GM12872 (cell line): ENCODE measurements around the gene TMCC3.

ENCODE experiments used
- TF ChIP-seq, protein P1 (sequence below): IDR thresholded peaks from 3 replicates; pipeline ENCODE4 v1.5.1; 2011; ENCODE audit warnings: low read depth, mild to moderate bottlenecking, low read length, moderate library complexity; ENCODE audit not compliant: insufficient read depth

TMCC3 gene

DNA sequence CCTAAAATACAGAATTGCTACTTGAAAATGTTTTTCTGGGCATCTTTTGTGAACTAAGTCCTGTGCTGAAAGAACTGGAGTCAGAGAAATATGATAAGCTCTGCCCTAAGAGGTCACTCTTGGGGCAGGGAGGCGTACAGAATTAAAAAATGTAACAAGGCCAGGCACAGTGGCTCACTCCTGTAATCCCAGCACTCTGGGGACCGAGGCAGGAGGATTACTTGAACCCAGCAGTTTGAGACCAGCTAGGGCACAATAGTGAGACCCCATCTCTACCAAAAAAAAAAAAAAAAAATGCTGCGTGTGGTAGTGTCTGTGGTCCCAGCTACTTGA is 46.0 kb downstream of the TMCC3 start:
- TF ChIP-seq, protein P1, sequence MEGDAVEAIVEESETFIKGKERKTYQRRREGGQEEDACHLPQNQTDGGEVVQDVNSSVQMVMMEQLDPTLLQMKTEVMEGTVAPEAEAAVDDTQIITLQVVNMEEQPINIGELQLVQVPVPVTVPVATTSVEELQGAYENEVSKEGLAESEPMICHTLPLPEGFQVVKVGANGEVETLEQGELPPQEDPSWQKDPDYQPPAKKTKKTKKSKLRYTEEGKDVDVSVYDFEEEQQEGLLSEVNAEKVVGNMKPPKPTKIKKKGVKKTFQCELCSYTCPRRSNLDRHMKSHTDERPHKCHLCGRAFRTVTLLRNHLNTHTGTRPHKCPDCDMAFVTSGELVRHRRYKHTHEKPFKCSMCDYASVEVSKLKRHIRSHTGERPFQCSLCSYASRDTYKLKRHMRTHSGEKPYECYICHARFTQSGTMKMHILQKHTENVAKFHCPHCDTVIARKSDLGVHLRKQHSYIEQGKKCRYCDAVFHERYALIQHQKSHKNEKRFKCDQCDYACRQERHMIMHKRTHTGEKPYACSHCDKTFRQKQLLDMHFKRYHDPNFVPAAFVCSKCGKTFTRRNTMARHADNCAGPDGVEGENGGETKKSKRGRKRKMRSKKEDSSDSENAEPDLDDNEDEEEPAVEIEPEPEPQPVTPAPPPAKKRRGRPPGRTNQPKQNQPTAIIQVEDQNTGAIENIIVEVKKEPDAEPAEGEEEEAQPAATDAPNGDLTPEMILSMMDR = no peak

DNA sequence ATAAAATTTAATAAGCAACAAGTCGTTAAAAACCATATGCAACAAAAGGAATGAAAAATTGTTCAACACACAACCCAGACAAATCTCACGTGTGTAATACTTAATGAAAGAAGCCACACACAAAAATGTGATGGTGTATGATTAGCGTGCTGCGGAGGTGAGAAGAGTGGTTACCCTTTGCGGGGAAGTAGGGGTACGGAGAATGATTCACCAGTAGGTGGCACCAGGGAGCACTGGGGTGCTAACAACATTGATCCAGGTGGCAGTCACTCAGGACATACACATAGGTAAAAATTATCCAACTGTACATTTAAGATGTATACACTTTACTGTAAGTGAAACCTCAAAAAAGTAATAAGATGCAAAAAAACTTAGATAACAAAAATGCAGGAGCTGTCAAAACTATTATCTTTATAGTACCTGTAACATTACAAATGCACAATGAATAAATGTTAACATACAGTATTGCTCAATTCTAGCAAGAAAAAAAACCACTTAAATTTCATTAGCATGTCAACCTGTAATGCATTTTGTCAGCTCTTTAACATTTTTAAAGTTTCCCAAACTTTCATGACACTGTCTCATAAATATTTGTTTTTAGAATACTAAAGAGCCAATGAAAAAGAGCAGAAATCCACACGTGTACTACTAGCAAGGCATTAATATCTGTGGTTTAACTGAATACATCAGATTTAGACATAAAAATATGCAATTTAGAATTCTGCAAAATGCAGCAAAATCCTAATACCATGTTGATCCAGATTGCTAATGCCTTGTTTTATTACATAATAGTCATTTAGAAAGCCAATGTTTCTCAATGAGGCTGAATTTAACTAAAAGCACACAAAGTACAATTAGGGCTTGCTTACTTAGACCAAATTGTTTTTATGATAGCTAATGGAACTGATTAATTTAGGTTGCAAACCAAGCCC is 46.7 kb downstream of the TMCC3 start:
- TF ChIP-seq, protein P1 = peak; percentile 73

DNA sequence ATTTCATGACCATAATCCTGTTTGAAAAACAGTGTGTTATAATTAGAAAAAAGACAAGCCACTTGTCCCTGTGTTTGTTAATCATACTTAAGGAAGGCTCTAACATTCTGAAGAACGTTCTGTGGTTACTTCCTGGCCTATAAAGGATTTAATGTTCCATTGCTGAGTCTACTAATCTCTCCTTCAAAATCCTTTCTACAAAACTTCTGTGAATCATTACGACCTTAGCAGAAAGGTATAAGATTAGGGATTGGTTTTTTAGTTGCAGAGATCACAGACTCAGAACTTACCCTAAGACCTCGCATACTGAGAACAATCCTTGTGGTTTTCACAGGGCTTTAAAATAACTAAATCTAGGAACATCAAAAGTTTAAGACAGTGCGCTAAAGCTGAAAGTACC is 48.3 kb downstream of the TMCC3 start:
- TF ChIP-seq, protein P1 = no peak

DNA sequence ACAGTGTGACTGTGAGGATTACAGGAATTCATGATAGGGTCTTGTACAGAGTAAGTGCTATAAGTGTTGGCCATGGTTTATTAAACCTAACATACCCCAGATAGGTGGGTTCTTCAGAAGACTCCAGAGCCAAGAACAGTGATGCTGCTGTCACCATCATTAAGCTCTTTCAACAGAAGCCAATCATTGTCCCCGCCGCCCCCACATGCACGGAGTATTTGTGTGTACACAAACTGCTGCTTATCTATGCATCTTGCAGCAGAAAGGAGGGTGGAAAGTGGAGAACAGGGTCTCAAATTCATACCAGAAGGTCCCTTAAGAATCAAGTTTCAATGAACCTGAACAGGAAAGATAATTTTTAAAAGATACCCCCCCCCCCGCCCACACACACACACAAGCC is 51.2 kb downstream of the TMCC3 start:
- TF ChIP-seq, protein P1 = no peak

DNA sequence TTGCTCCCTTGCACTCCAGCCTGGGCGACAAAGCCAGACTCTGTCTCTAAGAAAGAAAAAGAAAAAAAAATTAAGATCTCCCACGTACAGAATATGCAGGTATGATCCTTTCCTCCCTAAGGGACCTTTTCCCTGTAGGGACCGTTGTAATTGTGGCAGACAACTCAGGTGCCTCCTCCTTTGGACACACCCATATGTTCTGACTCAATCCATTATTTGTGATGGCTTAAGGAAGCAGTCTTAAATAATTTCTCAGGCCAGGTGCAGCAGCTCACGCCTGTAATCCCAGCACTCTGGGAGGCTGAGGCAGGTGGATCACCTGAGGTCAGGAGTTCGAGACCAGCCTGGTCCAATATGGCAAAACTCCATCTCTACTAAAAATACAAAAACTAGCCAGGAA is 53.1 kb downstream of the TMCC3 start:
- TF ChIP-seq, protein P1 = no peak

DNA sequence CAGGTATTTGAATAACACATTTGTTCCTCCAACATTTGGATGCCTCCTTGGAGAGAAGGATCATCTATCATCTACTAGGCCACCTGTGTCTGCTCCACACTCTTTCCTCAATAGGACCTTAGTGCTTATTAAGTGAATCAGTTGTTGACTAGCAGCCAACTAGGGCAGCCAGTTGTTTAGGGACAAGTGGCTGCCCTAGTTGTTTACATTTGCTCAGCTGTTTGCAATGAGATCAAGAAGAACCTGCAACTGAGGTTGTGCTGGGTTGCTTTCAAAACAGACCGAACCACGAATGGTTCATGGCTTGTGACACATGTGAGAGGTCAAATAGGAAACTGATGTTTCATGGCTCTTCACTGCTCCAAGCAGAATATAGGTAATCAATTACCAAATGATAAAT is 53.8 kb downstream of the TMCC3 start:
- TF ChIP-seq, protein P1 = no peak

DNA sequence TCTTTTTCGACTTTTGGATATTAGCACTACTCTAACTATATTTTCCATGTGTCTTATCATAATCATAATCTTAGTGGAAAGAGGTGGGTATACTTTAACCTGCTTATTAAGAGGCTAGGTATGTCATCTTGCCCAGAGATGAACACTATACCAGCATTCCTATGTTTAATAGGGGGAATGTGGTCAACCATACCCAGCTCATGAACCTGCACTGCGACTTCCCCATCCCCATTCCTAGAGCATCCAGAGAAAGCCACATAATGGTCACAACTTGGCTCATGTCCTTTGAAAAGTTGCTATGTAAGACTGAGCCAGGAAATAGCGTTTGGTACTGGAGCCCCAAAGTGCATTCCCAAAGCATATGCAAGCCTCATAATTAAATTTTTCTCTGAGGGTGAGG is 55.2 kb downstream of the TMCC3 start:
- TF ChIP-seq, protein P1 = no peak
